Heart right ventricle (tissue), 16 donors: ENCODE measurements around the gene ATP5F1A. TPM values are rescaled to one million over a fixed set of nuclear protein-coding genes. Genes with fewer than 3 reads are reported as not detected.

Experiments used
- ATAC-seq, 8 donors: fragments of 200-7000 bp; cut with Tn5 transposase; one replicate each; pipeline ENCODE4 v1.9.1; 2020; ENCODE audit warnings: mild to moderate bottlenecking in 8 of 8, moderate library complexity in 8 of 8, moderate number of reproducible peaks in 1 of 8
- DNase-seq, 2 donors: peaks; one replicate each; pipeline ENCODE4 v3.0.0-alpha.2; 2020
- H3K27ac ChIP-seq, 10 donors: fragments of 200-600 bp; sonication (generic) in 2 of 10; one replicate each; pipeline versions ENCODE4 v1.5.0 to v1.8.0; 2020 to 2022; ENCODE audit warnings: mild to moderate bottlenecking in 3 of 10
- H3K27me3 ChIP-seq, 7 donors: fragments of 200-600 bp; one replicate each; pipeline ENCODE4 v1.8.0; 2021 to 2022; ENCODE audit warnings: mild to moderate bottlenecking in 2 of 7
- H3K36me3 ChIP-seq, 9 donors: fragments of 200-600 bp; sonication (generic) in 1 of 9; one replicate each; pipeline versions ENCODE4 v1.5.0 to v1.8.0; 2020 to 2022; ENCODE audit warnings: mild to moderate bottlenecking in 2 of 9
- H3K4me1 ChIP-seq, 9 donors: fragments of 200-600 bp; sonication (generic) in 1 of 9; one replicate each; pipeline versions ENCODE4 v1.5.0 to v1.8.0; 2020 to 2022; ENCODE audit warnings: mild to moderate bottlenecking in 4 of 9
- H3K4me3 ChIP-seq, 10 donors: fragments of 200-600 bp; sonication (generic) in 2 of 10; one replicate each; pipeline versions ENCODE4 v1.5.0 to v1.8.0; 2020 to 2022; ENCODE audit warnings: mild to moderate bottlenecking in 7 of 10, moderate library complexity in 2 of 10
- H3K9me3 ChIP-seq, 11 donors: fragments of 200-600 bp in 10 of 11; sonication (generic) in 2 of 11; one replicate each; pipeline versions ENCODE4 v1.5.0 to v1.8.0; 2013 to 2022; ENCODE audit warnings: mild to moderate bottlenecking in 2 of 11, control low read depth in 1 of 11, moderate library complexity in 1 of 11
- WGBS, 2 donors: extraction: QIAGEN DNeasy Blood & Tissue Kit; methylation state at CpG; one replicate each; pipeline ENCODE4 v1.1.7; 2013; ENCODE audit warnings: inconsistent platforms in 1 of 2; 5-methylcytosine and 5-hydroxymethylcytosine counted together
- intact Hi-C, 10 donors: fragments of 100-400 bp; cut with DNase I; formaldehyde crosslinking; loops; one replicate each; pipeline versions ENCODE4 v1.11.1 to v1.14.2; 2022
- polyA plus RNA-seq, 2 donors: library from polyadenylated mRNA; stranded (reverse); fragments of 200-250 nt; gene quantifications; one replicate each; pipeline ENCODE4 v1.2.3, GENCODE V29; 2013
- total RNA-seq, 10 donors: library from RNA; stranded (reverse); fragmentation: NEBNext Ultra II Directional in 3 of 10; extraction: Animal tissue kit (Norgen Biotek cat#: 25700) in 3 of 10; gene quantifications; one replicate each; pipeline versions ENCODE4 v1.2.1 to v1.2.4, GENCODE V29; 2021 to 2023
- TF ChIP-seq, protein P1 (sequence below), 9 donors: fragments of 200-600 bp; sonication (generic) in 2 of 9; IDR thresholded peaks; one replicate each; pipeline versions ENCODE4 v1.5.0 to v1.8.0; 2021 to 2022; ENCODE audit warnings: antibody characterized with exemption in 9 of 9, mild to moderate bottlenecking in 5 of 9, moderate library complexity in 1 of 9
- donor health status: Arrhythmogenic right ventricular cardiomyopathy.
- donor health status: ischemic (EF 13 %, LVEDD 7.1; RV severe dilation, severe dysfunction).
- donor health status: healthy with polysubstance abuse.
- donor health status: DM: no; HTN: yes; CAD: no.
- donor health status: DM: no; HTN: no; CAD: no.
- donor health status: ischemic (EF 25% LVEDD 6.9; RV normal size, moderate dysfunction).
- donor health status: ischemic (EF 25% LVEDD 5.7; RV mildly dilated, moderate dysfunction).
- donor health status: healthy.
- donor health status: DM: yes; HTN: yes; CAD: no.
- donor health status: Ischemic cardiomyopathy.
- donor health status: ischemic (EF 35%, LVEDD 5.7; RV mildly dilated, moderate dysfunction).
- donor health status: nonischemic (EF 11% LVEDD 7.7; RV severe dilation, severe dysfunction).
- donor health status: DM: yes; HTN: yes; CAD: no.
- donor health status: PGD.
- donor health status: ischemic (EF 29% LVEDD 5.4; RV normal size, mild dysfunction).
- donor health status: nonischemic (EF 23%, LVEDD 6.1; RV moderate dilation, normal function).

Gene ATP5F1A
- total and polyA plus RNA-seq, 12 donors = 613 to 2,460 (median 1,904) TPM

DNA sequence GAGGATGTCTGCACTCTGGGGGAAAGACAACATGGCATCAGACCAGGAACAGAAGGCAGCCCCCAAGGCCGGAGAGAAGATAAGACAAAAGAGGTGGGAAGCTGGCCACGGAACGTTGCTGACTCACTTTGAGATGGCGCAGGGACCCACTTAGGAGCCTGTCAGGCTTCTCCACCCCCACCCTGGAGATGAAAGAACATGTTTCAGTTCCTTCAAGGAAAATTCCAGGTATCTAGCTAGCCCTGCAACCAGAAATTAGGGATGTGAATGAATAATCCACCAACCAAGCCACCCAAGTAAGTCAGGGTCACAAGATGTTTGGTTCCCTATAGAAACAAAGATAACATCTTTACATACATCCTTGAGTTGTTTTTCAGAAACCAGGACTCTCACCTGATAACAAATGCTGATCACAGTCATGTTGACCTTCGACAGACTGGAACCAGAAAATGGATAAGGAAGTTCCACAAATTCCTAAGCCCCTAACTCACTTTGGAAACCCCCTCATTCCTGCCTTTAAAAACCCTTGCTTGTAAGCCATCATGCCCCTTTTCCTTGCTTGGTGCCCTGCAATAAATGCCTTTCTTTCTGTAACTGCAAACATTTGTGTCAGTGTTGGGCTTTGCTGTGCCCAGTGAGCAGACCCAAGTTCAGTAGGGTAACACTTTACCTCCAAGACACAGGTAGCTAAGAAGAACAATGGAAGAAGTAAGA is 57.9 kb downstream of the ATP5F1A start:
- H3K27ac ChIP-seq = no peak overlapping the region
- intact Hi-C loops = loop anchor here in 1 of 10 donors (10.0 kb wide), 1 partner anchor 55 kb away; no protein-coding TSS in a partner anchor
- no peak overlapping the region for H3K4me3 ChIP-seq
- ATAC-seq (no peak), DNase-seq (no peak)
- TF ChIP-seq, protein P1, sequence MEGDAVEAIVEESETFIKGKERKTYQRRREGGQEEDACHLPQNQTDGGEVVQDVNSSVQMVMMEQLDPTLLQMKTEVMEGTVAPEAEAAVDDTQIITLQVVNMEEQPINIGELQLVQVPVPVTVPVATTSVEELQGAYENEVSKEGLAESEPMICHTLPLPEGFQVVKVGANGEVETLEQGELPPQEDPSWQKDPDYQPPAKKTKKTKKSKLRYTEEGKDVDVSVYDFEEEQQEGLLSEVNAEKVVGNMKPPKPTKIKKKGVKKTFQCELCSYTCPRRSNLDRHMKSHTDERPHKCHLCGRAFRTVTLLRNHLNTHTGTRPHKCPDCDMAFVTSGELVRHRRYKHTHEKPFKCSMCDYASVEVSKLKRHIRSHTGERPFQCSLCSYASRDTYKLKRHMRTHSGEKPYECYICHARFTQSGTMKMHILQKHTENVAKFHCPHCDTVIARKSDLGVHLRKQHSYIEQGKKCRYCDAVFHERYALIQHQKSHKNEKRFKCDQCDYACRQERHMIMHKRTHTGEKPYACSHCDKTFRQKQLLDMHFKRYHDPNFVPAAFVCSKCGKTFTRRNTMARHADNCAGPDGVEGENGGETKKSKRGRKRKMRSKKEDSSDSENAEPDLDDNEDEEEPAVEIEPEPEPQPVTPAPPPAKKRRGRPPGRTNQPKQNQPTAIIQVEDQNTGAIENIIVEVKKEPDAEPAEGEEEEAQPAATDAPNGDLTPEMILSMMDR (IDR thresholded peaks at IDR 0.05) = no peak
- 54 to 60% methylated on average over 5 of the region's 5 CpGs for WGBS, 2 donors
- peaks cover 0 to 27% (median 0%) of the 10 kb centered on the region in 9 donors for H3K4me1 ChIP-seq
- H3K9me3 ChIP-seq = peaks cover 0 to 3% (median 0%) of the 10 kb centered on the region in 11 donors
- H3K36me3 ChIP-seq = peaks cover 0 to 14% (median 0%) of the 10 kb centered on the region in 9 donors
- H3K27me3 ChIP-seq = no peaks in the 10 kb centered on the region

DNA sequence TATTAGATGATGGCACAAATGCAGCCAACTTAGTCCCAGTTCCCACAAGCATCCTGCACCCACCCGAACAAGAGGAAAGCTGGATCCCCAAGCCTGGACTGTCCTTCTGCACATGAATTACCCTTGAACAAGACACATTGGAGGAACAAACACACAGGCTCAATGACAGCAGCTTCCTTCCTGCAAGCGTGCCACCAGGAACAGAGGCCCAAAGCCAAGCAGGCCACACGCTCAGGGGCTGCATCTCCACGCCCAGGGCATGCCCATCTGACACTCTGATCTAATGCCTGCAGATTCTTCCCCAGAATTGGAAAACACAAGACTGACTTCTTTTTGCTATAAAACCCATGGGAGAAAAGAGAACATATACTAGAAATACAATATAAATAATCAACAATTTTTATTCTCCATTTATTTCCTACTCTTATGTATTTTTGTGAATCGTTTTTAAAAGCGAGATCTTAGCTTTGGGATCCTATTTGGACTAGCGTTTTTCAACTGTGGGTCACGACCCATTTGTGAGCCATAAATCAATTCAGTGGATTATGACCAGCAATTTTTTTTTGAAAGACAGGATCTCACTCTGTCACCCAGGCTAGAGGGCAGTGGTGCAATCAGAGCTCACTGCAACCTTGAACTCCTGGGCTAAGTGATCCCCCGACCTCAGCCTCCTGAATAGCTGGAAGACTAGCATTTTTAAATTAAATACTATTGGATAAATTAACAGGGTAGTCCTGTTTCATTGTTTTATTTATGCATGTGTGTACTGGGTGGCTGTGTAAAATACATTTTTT is 60.4 kb downstream of the ATP5F1A start:
- Histone ChIP-seq H3K27me3 (no peaks in the 10 kb centered on the region), H3K4me1 (peaks cover 0 to 36% (median 0%) of the 10 kb centered on the region in 9 donors), H3K36me3 (peaks cover 0 to 14% (median 0%) of the 10 kb centered on the region in 9 donors), H3K4me3 (no peak overlapping the region), H3K9me3 (no peaks in the 10 kb centered on the region), H3K27ac (no peak overlapping the region)
- intact Hi-C loops = loop anchor here in 1 of 10 donors (10.0 kb wide), 1 partner anchor 53 kb away; no protein-coding TSS in a partner anchor
- DNase-seq = no peak
- peak in 1 of 8 donors; percentile 49 for ATAC-seq
- TF ChIP-seq, protein P1 (IDR thresholded peaks at IDR 0.05) = no peak
- WGBS, 2 donors = 72 to 80% methylated on average over 9 of the region's 9 CpGs

DNA sequence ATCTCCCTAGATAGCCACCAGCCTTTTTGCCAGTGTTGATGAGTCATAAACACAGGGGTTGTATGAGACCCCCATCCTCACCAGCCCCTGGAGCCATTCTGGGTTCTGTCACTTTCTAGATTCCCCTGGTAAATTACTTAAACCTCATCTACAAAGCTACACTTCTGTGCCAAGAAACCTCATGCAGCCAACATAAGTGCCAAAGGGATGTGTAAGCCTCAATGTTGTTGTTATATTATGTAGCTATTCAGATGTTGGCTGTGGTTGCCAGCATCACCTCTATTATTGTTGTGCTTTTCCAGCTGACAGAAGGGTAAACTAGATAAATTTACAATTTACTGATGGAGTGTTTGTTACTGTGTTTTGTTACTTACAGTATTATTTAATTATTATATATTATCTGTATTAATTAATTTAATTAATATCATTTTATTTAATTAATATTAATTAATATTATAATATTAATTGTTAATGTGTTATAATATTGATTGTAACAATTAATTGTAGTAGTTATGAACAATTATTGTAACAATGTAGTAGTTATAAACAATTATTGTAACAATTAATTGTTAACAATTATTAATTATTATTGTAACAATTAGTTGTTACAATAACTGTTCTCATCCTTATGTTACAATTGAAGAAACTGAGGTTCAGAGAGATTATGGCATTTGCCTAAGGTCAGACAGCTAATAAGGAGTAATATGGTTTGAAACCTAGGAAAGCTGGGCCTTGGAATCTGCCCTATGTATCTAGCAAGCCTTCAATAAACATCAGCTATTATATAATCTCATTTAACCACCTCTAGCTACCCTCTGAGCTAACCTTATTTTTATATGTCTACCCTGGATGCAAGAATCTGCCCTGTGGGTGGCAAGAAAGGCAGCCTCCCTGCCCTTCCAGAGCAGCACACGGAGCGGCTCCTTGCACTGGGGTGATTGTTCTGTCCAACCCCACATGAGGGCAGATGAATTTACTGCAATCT is 62.1 kb downstream of the ATP5F1A start:
- Histone ChIP-seq H3K27me3 (no peaks in the 10 kb centered on the region), H3K36me3 (peaks cover 0 to 14% (median 0%) of the 10 kb centered on the region in 9 donors), H3K4me1 (peaks cover 0 to 34% (median 0%) of the 10 kb centered on the region in 9 donors), H3K9me3 (no peaks in the 10 kb centered on the region), H3K4me3 (no peak overlapping the region), H3K27ac (no peak overlapping the region)
- ATAC-seq = no peak
- intact Hi-C loops = loop anchor here in 1 of 10 donors (10.0 kb wide), 1 partner anchor 51 kb away; no protein-coding TSS in a partner anchor
- TF ChIP-seq, protein P1 (IDR thresholded peaks at IDR 0.05) = no peak
- DNase-seq = no peak
- 98% methylated on average over 2 of the region's 2 CpGs for WGBS, 2 donors
